Measurements from ENCODE around the gene LRRC23.

Gene LRRC23

DNA sequence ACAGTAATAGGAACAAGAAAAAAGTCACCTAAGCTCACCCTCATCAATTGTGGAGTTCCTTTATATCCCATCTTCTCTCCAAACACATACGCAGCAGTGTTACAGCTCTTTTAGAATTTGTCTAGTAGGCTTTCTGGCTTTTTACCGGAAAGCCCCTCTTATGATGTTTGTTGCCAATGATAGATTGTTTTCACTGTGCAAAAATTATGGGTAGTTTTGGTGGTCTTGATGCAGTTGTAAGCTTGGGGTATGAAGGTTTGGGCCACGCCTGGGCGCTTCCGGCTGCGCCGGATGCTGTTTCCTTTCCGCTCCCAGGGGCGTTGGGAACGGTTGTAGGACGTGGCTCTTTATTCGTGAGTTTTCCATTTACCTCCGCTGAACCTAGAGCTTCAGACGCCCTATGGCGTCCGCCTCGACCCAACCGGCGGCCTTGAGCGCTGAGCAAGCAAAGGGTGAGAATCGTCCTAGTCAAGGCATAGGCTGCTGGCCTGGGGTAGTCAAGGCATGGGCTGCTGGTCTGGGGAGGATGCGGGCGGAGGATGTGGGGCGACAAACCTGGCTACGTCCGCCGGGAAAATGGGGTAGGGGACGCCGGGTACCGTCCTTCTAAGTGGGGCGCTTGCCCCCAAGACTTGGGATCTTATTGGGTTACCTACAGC, 39.2 kb downstream of the LRRC23 start, which contains the start of the genes C12orf57 and RNU7-1:
C12orf57 (plus strand) TSS at position 301 of the 659 bp plus-strand sequence; CDS start at position 401, 100 bp downstream.
RNU7-1 (plus strand) TSS at position 95 of the 659 bp plus-strand sequence.
- peak; percentile 60 for DNase-seq (ENCODE audit: low read depth)

DNA sequence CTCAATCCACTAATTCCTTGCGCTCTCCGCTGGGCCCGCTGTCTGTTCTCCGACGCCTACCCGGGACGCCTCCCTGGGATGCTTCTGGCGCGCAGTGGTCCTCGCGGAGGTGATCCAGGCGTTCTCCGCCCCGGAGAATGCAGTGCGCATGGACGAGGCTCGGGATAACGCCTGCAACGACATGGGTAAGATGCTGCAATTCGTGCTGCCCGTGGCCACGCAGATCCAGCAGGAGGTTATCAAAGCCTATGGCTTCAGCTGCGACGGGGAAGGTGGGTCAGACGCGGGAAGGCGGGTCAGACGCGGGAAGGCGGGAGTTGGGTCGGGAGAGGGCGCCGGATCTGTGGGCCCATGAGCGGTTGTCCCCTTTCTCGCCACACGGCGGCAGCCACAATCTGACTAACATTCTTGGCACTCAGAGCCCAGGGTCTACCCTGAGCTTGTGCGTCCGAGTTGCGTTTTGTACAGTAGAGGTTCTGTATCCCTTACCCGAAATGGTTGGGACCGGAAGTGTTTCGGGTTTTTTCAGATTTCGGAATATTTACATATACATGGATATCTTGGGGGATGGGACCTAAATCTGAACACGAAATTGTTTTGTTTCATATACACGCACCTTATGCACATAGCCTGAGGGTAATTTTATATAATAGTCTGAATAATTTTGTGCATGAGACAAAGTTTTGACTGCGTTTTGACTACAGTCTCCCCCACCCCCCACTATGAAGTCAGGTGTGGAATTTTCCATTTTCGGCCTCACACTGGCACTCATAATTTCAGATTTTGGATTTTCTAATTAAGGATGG, 40.0 kb downstream of the LRRC23 start:
- DNase-seq (ENCODE audit: low read depth): peak; percentile 83

DNA sequence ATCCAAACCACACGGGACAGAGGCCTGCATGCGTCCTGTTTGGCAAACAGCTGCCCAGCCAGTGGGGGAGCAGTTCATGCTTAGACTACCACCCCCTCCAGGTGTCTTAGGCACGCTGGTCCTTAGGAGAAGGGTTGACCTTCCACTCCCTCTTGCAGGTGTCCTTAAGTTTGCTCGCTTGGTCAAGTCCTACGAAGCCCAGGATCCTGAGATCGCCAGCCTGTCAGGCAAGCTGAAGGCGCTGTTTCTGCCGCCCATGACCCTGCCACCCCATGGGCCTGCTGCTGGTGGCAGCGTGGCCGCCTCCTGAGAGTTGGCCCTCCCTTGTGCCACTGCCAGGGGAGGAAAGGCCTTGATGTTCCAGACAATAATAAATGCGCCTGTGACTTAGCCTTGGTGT, 41.0 kb downstream of the LRRC23 start:
- no peak for DNase-seq (ENCODE audit: low read depth)

- DNase-seq (ENCODE audit: low read depth): peak; percentile 62
These were observed 41.7 kb downstream of the LRRC23 start for GRCh38 chr12:6946033-6946919.

GRCh38 chr12:6946920-6947374, 42.3 kb downstream of the LRRC23 start:
- no peak for DNase-seq (ENCODE audit: low read depth)

- DNase-seq (ENCODE audit: low read depth): no peak
These were observed 43.0 kb downstream of the LRRC23 start for GRCh38 chr12:6947615-6948014.

DNA sequence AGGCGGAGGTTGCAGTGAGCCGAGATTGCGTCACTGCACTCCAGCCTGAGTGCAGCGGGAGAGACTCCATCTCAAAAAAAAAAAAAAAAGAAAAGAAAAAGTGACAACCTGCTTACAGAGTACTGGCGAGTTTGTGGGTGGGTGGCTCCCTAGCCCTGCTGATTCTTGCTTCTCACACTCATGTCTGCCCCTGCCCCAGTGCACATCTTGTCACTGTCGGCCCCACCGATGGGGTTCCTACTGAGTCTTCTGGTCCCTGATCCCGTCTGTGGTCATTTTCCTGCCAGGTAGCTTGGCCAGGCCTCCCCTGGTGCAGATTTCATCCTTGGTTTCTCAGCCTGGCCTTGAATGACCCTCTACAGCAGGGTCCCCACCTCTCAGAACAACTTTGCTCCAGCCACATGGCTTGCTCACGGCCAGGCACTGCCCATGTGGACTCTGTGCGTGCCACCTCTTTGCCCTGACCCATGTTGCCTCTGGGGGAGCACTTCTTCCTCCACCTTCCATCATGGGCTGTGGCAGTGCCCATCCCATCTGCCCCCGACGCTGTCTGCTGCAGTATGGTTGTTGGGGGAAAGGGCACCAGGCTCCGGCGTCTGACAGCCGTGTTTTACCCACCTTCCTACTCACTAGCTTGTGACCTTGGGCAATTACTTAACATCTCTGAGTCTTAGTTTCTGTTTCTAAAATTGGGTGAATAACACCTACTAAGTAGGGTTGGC, 44.4 kb downstream of the LRRC23 start:
- no peak for DNase-seq (ENCODE audit: low read depth)

DNA sequence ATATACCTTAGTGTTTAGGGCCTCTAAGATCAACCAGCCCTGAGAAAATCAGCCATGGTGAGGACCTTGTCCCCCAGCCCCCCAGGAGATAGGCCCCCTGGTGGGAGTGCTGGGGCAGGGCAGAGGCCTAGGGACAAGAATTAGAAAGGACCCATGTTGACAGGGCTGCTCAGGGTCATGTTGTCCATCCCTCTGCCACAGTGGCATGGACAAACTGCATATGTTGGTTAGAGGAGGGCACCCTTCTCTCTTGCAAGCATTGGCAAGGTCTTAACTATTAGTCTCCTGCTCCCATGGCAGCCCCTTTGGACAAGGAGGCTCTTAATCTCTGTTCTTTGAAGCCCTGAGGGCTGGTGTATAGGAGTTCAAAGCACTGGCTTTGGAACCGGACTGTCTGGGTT, 45.8 kb downstream of the LRRC23 start:
- no peak for DNase-seq (ENCODE audit: low read depth)

DNA sequence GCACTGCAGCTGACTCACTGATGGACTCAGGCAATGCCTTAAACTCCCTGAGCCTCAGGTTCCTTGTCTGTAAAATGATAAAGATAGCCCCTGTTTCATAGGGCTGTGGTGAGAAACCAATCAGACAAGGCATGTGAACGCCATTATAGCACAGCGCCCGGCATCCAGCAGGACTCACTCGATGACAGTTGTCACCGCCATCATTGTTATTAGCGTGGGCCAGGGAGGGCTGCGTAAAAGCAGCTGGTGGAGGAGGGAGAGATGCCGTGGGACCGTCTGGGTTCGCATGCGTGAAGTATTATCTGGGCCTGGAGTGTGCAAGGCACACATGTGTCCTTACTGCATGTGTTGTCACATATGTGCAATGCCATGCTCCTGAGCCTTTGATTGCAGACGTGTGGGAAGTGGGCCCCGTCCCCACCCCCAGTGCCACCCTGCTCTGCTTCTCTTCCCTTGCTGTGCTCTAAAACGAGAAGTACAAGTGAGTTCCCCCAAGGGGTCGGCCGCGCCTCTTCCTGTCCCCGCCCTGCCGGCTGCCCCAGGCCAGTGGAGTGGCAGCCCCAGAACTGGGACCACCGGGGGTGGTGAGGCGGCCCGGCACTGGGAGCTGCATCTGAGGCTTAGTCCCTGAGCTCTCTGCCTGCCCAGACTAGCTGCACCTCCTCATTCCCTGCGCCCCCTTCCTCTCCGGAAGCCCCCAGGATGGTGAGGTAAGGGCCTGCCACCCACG, 46.4 kb downstream of the LRRC23 start, which contains the start of gene PTPN6:
PTPN6 (plus strand) TSS at position 546 of the 730 bp plus-strand sequence; CDS start at position 703, 157 bp downstream.
- no peak for DNase-seq (ENCODE audit: low read depth)

DNA sequence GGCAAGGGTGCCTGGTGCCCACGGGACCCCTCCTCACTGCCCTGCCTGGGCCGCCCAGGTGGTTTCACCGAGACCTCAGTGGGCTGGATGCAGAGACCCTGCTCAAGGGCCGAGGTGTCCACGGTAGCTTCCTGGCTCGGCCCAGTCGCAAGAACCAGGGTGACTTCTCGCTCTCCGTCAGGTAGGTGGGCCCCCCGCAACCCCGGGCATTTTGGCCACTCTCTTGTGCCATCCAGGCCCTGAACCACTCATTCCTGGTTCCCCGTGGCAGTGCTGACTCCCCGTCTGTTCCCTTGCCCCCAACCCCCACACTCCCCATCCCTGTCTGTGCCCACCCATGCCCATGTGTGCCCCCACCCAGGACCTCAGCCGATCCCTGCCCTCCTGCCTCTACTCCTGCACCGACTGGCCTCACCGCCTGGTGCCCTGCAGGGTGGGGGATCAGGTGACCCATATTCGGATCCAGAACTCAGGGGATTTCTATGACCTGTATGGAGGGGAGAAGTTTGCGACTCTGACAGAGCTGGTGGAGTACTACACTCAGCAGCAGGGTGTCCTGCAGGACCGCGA, 47.0 kb downstream of the LRRC23 start:
- no peak for DNase-seq (ENCODE audit: low read depth)

- no peak for DNase-seq (ENCODE audit: low read depth)
These were observed 47.7 kb downstream of the LRRC23 start for GRCh38 chr12:6952121-6952862.

DNA sequence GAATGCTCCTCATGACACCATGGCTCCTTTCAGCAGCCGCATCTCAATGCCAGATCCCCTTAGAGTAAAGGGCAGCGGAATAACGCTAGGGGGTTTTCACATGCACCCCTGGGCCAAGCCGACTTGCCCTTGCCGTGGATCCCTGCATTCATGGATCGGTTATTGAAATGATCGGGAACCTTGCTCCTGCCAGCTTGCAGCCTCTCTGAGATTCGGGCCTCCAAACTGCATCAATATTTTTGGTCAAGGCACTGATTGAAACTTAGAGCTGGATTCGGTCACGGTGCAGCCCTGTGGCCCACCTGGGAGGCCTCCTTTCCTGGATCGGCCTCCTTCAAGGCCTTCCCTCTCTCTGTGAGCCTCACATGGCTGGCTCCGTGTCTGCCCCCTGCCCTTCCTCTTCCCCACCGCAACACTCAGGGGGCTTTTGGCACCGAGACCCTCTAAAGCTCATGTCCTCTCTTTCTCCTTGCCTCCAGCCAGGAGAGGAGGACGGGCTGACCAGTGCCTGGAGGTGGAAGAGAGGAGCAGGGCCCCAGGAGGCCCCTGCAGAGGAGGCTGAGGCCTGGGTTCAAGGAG, 48.3 kb downstream of the LRRC23 start:
- no peak for DNase-seq (ENCODE audit: low read depth)

DNA sequence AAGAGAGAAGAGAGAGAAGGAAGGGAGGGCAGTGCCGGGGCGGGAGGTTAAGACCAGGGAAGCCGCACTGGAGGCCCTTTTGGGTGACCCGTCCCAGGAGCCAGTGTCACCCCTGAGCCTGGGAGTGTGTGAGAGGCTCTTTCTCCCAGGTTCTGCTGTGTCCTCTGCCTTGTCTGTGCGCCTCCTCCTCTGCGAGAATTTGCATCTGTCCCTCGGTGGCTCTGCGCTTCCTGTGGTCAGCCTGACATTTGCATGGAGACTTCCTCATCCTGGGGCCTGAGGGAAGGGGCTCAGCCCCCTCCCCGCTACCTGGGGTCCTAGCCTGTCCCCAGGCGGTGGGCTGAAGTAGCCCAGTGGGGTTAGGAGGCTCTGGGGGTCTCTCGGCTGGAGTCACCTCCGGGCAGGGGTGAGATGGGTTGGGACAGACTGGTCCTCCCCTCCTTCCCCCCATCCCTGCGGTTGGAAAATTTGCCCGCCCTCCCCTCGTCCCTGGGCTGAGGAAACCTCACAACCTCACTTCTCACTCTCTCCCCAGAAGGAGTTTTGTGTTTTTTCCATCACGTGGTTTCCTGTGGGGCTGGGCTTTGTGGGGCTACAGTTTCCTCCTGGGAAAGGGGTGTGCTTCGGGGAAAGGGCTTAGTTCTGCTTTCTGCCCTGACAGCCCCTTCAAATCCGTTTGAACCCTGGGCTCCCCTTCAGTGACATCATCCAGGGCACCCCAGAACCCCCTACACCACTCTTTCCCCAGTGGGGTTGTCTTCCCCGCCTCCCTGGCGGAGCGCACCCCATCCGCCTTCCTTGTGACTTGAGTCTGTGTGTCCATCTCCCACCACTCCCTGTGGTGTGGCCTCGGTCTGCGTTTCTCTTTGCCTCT, 49.1 kb downstream of the LRRC23 start:
- DNase-seq (ENCODE audit: low read depth): peak; percentile 72

DNA sequence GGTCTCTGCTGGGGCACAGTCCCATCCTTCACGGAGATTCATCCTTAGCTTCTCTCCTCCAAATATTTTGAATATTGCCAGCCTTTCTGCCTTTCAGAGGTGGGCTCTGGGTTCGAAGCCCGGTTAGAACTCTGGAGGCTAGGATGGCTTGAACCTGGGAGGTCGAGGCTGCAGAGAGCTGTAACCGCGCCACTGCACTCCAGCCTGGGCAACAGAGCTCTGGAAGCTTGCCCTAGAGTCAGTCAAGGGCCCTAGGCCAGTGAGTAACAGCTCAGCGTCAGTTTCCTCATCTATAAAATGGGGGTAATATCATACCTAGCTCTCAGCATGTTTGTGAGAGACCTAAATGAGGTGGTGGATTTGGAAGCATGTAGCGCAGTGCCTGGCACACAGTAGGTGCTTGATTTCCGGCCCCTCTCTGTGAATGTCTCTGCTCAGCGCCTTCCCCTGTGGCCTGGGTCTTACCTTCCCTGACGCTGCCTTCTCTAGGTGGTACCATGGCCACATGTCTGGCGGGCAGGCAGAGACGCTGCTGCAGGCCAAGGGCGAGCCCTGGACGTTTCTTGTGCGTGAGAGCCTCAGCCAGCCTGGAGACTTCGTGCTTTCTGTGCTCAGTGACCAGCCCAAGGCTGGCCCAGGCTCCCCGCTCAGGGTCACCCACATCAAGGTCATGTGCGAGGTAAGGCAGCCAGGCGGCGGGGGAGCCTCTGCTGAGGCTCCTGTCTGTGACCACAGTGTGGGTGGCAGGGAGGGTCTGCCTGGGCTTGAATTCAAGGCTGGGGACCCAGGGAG, 49.9 kb downstream of the LRRC23 start:
- no peak for DNase-seq (ENCODE audit: low read depth)

- DNase-seq (ENCODE audit: low read depth): no peak
These were observed 50.7 kb downstream of the LRRC23 start for GRCh38 chr12:6955108-6956020.

DNA sequence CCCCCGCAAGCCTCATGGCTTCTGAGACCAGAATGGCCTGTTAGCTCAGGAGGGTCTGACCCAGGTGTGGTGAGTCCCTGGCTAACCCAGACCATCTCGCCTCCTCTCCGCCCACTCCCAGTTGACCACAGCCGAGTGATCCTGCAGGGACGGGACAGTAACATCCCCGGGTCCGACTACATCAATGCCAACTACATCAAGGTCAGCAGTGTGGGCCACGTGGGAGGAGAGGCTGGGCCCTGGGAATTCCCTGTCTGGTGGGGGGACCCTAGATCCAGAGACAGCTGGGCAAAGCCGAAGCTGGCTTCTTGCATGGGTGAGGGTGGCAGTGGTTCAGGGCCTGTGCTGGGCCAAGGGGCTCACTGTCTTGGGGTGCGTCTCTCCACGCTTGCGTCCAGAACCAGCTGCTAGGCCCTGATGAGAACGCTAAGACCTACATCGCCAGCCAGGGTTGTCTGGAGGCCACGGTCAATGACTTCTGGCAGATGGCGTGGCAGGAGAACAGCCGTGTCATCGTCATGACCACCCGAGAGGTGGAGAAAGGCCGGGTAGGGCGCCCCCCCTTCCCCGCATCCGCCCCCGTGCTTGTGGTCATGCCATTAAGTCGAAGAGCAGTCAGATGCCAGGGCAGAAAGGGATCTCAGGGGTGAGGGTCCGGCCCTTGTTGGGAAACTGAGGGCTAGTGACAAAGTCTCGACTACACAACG, 51.6 kb downstream of the LRRC23 start:
- no peak for DNase-seq (ENCODE audit: low read depth)

Data from T follicular helper cell (primary cell).